HEK293 (cell line): Measurements from ENCODE around the gene EMP3.

ENCODE experiments used
- REPIN1 ChIP-seq: fragments of 450-650 bp; formaldehyde crosslinking; IDR thresholded peaks from 2 replicates; pipeline ENCODE4 v1.5.1; 2017; ENCODE audit warnings: missing biosample characterization, missing genetic modification characterization, low read depth
- SALL2 ChIP-seq: fragments of 450-650 bp; formaldehyde crosslinking; IDR thresholded peaks from 2 replicates; pipeline ENCODE4 v1.5.0; 2017; ENCODE audit warnings: missing biosample characterization, mild to moderate bottlenecking, missing genetic modification characterization, borderline replicate concordance
- SP3 ChIP-seq: fragments of 450-650 bp; formaldehyde crosslinking; IDR thresholded peaks from 2 replicates; pipeline ENCODE4 v1.5.1; 2016; ENCODE audit warnings: missing biosample characterization, missing genetic modification characterization
- YY1 ChIP-seq: fragments of 450-650 bp; formaldehyde crosslinking; IDR thresholded peaks from 2 replicates; pipeline ENCODE4 v1.5.1; 2018; ENCODE audit warnings: missing biosample characterization, missing genetic modification characterization
- ZBTB21 ChIP-seq: fragments of 450-650 bp; formaldehyde crosslinking; IDR thresholded peaks from 2 replicates; pipeline ENCODE4 v1.5.1; 2017; ENCODE audit warnings: missing biosample characterization, missing genetic modification characterization
- ZEB2 ChIP-seq: fragments of 450-650 bp; formaldehyde crosslinking; IDR thresholded peaks from 2 replicates; pipeline ENCODE4 v1.5.1; 2016; ENCODE audit warnings: missing biosample characterization, missing genetic modification characterization
- ZFP3 ChIP-seq: fragments of 450-650 bp; formaldehyde crosslinking; IDR thresholded peaks from 2 replicates; pipeline ENCODE4 v1.5.1; 2016; ENCODE audit warnings: low read depth, missing biosample characterization, missing genetic modification characterization
- ZNF114 ChIP-seq: fragments of 450-650 bp; formaldehyde crosslinking; IDR thresholded peaks from 2 replicates; pipeline ENCODE4 v1.5.0; 2017; ENCODE audit warnings: missing biosample characterization, missing genetic modification characterization
- ZNF133 ChIP-seq: fragments of 450-650 bp; formaldehyde crosslinking; IDR thresholded peaks from 2 replicates; pipeline ENCODE4 v1.5.1; 2016; ENCODE audit warnings: missing biosample characterization, missing genetic modification characterization
- ZNF140 ChIP-seq: fragments of 450-650 bp; formaldehyde crosslinking; IDR thresholded peaks from 2 replicates; pipeline ENCODE4 v1.5.1; 2016; ENCODE audit warnings: missing biosample characterization, missing genetic modification characterization
- ZNF16 ChIP-seq: fragments of 450-650 bp; formaldehyde crosslinking; IDR thresholded peaks from 2 replicates; pipeline ENCODE4 v1.5.1; 2016; ENCODE audit warnings: low read depth, missing biosample characterization, missing genetic modification characterization
- ZNF169 ChIP-seq: fragments of 450-650 bp; formaldehyde crosslinking; IDR thresholded peaks from 2 replicates; pipeline ENCODE4 v1.5.1; 2016; ENCODE audit warnings: missing biosample characterization, missing genetic modification characterization
- ZNF274 ChIP-seq, 2 experiments: fragments of 200-500 bp in 1 of 2; fragments of 450-650 bp in 1 of 2; sonication (Bioruptor generic) in 1 of 2; formaldehyde crosslinking in 1 of 2; IDR thresholded peaks; 2 replicates each; pipeline versions ENCODE4 v1.5.1 to v1.6.1; 2014 to 2016; ENCODE audit warnings: borderline replicate concordance in 1 of 2, inconsistent platforms in 1 of 2, low read length in 1 of 2, missing biosample characterization in 1 of 2, missing genetic modification characterization in 1 of 2
- ZNF292 ChIP-seq: fragments of 450-650 bp; formaldehyde crosslinking; IDR thresholded peaks from 2 replicates; pipeline ENCODE4 v1.5.1; 2016; ENCODE audit warnings: low read depth, missing biosample characterization, missing genetic modification characterization, borderline replicate concordance
- ZNF311 ChIP-seq: fragments of 450-650 bp; formaldehyde crosslinking; IDR thresholded peaks from 2 replicates; pipeline ENCODE4 v1.5.1; 2017; ENCODE audit warnings: missing biosample characterization, missing genetic modification characterization, borderline replicate concordance
- ZNF510 ChIP-seq: fragments of 450-650 bp; formaldehyde crosslinking; IDR thresholded peaks from 2 replicates; pipeline ENCODE4 v1.5.1; 2018; ENCODE audit warnings: mild to moderate bottlenecking, missing genetic modification characterization, missing biosample characterization; ENCODE audit not compliant: insufficient replicate concordance
- ZNF514 ChIP-seq: fragments of 450-650 bp; formaldehyde crosslinking; IDR thresholded peaks from 2 replicates; pipeline ENCODE4 v1.5.1; 2016; ENCODE audit warnings: missing biosample characterization, missing genetic modification characterization
- ZNF529 ChIP-seq: fragments of 450-650 bp; formaldehyde crosslinking; IDR thresholded peaks from 2 replicates; pipeline ENCODE4 v1.5.1; 2017; ENCODE audit warnings: missing genetic modification characterization, missing biosample characterization; ENCODE audit not compliant: insufficient replicate concordance
- ZNF549 ChIP-seq: fragments of 450-650 bp; IDR thresholded peaks from 2 replicates; pipeline ENCODE4 v1.5.1; 2018; ENCODE audit warnings: missing biosample characterization, missing genetic modification characterization, mild to moderate bottlenecking, inconsistent platforms, moderate library complexity
- ZNF560 ChIP-seq: fragments of 450-650 bp; formaldehyde crosslinking; IDR thresholded peaks from 2 replicates; pipeline ENCODE4 v1.5.1; 2017; ENCODE audit warnings: missing biosample characterization, missing genetic modification characterization, borderline replicate concordance
- ZNF660 ChIP-seq: fragments of 450-650 bp; IDR thresholded peaks from 2 replicates; pipeline ENCODE4 v1.5.1; 2018; ENCODE audit warnings: missing biosample characterization, mild to moderate bottlenecking, missing genetic modification characterization
- ZNF747 ChIP-seq: fragments of 450-650 bp; formaldehyde crosslinking; IDR thresholded peaks from 2 replicates; pipeline ENCODE4 v1.5.1; 2016; ENCODE audit warnings: missing biosample characterization, missing genetic modification characterization
- ZNF777 ChIP-seq: fragments of 450-650 bp; formaldehyde crosslinking; IDR thresholded peaks from 2 replicates; pipeline ENCODE4 v1.5.1; 2017; ENCODE audit warnings: missing biosample characterization, missing genetic modification characterization, borderline replicate concordance
- ZNF785 ChIP-seq: fragments of 450-650 bp; formaldehyde crosslinking; IDR thresholded peaks from 2 replicates; pipeline ENCODE4 v1.5.1; 2016; ENCODE audit warnings: missing biosample characterization, missing genetic modification characterization
- TF ChIP-seq, protein P1 (sequence below): fragments of 450-650 bp; formaldehyde crosslinking; IDR thresholded peaks from 2 replicates; pipeline ENCODE4 v1.5.1; 2017; ENCODE audit warnings: missing biosample characterization, missing genetic modification characterization
- TF ChIP-seq, protein P2 (sequence below): fragments of 450-650 bp; formaldehyde crosslinking; IDR thresholded peaks from 2 replicates; pipeline ENCODE4 v1.5.1; 2016; ENCODE audit warnings: missing biosample characterization, missing genetic modification characterization
- TF ChIP-seq, protein P3 (sequence below): fragments of 450-650 bp; formaldehyde crosslinking; IDR thresholded peaks from 2 replicates; pipeline ENCODE4 v1.5.1; 2016; ENCODE audit warnings: missing biosample characterization, missing genetic modification characterization
- TF ChIP-seq, protein P4 (sequence below): fragments of 450-650 bp; IDR thresholded peaks from 2 replicates; pipeline ENCODE4 v1.5.1; 2018; ENCODE audit warnings: missing biosample characterization, missing genetic modification characterization
- TF ChIP-seq, protein P5 (sequence below): fragments of 450-650 bp; formaldehyde crosslinking; IDR thresholded peaks from 2 replicates; pipeline ENCODE4 v1.5.1; 2016; ENCODE audit warnings: missing biosample characterization, missing genetic modification characterization
- TF ChIP-seq, protein P6 (sequence below): fragments of 450-650 bp; formaldehyde crosslinking; IDR thresholded peaks from 2 replicates; pipeline ENCODE4 v1.5.1; 2016; ENCODE audit warnings: missing biosample characterization, missing genetic modification characterization

The EMP3 gene

DNA sequence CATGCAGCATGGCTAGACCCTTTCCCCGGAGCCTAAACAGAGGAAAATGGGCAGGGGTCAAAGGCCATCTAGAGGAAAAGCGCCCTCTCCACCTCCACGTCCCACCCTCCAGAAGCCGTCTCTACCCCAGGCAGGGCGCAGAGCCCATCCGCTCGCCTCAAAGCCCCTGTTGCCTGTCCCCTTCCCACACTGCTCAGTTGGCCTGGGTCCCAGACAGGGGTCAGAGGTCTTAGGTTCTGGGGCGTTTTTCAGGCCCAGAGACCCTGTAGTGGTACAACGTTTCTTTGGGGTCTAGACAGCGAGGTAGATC, 38.1 kb downstream of the EMP3 start (continued):
- no peak for TF ChIP-seq ZFP3 (tag by site-specific recombination)
- TF ChIP-seq ZNF292: no peak
- TF ChIP-seq SALL2 (tag by site-specific recombination): no peak
- no peak for TF ChIP-seq ZNF560
- TF ChIP-seq, protein P1, sequence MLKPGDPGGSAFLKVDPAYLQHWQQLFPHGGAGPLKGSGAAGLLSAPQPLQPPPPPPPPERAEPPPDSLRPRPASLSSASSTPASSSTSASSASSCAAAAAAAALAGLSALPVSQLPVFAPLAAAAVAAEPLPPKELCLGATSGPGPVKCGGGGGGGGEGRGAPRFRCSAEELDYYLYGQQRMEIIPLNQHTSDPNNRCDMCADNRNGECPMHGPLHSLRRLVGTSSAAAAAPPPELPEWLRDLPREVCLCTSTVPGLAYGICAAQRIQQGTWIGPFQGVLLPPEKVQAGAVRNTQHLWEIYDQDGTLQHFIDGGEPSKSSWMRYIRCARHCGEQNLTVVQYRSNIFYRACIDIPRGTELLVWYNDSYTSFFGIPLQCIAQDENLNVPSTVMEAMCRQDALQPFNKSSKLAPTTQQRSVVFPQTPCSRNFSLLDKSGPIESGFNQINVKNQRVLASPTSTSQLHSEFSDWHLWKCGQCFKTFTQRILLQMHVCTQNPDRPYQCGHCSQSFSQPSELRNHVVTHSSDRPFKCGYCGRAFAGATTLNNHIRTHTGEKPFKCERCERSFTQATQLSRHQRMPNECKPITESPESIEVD (tag by site-specific recombination): no peak
- TF ChIP-seq, protein P2, sequence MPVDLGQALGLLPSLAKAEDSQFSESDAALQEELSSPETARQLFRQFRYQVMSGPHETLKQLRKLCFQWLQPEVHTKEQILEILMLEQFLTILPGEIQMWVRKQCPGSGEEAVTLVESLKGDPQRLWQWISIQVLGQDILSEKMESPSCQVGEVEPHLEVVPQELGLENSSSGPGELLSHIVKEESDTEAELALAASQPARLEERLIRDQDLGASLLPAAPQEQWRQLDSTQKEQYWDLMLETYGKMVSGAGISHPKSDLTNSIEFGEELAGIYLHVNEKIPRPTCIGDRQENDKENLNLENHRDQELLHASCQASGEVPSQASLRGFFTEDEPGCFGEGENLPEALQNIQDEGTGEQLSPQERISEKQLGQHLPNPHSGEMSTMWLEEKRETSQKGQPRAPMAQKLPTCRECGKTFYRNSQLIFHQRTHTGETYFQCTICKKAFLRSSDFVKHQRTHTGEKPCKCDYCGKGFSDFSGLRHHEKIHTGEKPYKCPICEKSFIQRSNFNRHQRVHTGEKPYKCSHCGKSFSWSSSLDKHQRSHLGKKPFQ: no peak
- TF ChIP-seq ZNF747 (tag by site-specific recombination): no peak
- TF ChIP-seq, protein P3, sequence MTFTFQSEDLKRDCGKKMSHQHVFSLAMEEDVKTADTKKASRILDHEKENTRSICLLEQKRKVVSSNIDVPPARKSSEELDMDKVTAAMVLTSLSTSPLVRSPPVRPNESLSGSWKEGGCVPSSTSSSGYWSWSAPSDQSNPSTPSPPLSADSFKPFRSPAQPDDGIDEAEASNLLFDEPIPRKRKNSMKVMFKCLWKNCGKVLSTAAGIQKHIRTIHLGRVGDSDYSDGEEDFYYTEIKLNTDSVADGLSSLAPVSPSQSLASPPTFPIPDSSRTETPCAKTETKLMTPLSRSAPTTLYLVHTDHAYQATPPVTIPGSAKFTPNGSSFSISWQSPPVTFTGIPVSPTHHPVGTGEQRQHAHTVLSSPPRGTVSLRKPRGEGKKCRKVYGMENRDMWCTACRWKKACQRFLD (tag by site-specific recombination): no peak
- TF ChIP-seq ZBTB21 (tag by site-specific recombination): no peak
- TF ChIP-seq, protein P4, sequence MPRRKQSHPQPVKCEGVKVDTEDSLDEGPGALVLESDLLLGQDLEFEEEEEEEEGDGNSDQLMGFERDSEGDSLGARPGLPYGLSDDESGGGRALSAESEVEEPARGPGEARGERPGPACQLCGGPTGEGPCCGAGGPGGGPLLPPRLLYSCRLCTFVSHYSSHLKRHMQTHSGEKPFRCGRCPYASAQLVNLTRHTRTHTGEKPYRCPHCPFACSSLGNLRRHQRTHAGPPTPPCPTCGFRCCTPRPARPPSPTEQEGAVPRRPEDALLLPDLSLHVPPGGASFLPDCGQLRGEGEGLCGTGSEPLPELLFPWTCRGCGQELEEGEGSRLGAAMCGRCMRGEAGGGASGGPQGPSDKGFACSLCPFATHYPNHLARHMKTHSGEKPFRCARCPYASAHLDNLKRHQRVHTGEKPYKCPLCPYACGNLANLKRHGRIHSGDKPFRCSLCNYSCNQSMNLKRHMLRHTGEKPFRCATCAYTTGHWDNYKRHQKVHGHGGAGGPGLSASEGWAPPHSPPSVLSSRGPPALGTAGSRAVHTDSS (tag by site-specific recombination): no peak
- no peak for TF ChIP-seq ZNF140 (tag by site-specific recombination)
- no peak for TF ChIP-seq ZNF274 (IDR thresholded peaks at IDR 0.05; ENCODE audit: low read length)
- no peak for TF ChIP-seq ZNF274 (tag by site-specific recombination; IDR thresholded peaks at IDR 0.05; ENCODE audit: borderline replicate concordance)
- TF ChIP-seq, protein P5, sequence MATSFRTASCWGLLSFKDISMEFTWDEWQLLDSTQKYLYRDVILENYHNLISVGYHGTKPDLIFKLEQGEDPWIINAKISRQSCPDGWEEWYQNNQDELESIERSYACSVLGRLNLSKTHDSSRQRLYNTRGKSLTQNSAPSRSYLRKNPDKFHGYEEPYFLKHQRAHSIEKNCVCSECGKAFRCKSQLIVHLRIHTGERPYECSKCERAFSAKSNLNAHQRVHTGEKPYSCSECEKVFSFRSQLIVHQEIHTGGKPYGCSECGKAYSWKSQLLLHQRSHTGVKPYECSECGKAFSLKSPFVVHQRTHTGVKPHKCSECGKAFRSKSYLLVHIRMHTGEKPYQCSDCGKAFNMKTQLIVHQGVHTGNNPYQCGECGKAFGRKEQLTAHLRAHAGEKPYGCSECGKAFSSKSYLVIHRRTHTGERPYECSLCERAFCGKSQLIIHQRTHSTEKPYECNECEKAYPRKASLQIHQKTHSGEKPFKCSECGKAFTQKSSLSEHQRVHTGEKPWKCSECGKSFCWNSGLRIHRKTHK (tag by site-specific recombination): no peak
- no peak for TF ChIP-seq ZNF114 (tag by site-specific recombination)
- TF ChIP-seq ZNF660: peak; percentile 59
- no peak for TF ChIP-seq ZNF133 (tag by site-specific recombination)
- TF ChIP-seq YY1 (tag by site-specific recombination): no peak
- TF ChIP-seq, protein P6, sequence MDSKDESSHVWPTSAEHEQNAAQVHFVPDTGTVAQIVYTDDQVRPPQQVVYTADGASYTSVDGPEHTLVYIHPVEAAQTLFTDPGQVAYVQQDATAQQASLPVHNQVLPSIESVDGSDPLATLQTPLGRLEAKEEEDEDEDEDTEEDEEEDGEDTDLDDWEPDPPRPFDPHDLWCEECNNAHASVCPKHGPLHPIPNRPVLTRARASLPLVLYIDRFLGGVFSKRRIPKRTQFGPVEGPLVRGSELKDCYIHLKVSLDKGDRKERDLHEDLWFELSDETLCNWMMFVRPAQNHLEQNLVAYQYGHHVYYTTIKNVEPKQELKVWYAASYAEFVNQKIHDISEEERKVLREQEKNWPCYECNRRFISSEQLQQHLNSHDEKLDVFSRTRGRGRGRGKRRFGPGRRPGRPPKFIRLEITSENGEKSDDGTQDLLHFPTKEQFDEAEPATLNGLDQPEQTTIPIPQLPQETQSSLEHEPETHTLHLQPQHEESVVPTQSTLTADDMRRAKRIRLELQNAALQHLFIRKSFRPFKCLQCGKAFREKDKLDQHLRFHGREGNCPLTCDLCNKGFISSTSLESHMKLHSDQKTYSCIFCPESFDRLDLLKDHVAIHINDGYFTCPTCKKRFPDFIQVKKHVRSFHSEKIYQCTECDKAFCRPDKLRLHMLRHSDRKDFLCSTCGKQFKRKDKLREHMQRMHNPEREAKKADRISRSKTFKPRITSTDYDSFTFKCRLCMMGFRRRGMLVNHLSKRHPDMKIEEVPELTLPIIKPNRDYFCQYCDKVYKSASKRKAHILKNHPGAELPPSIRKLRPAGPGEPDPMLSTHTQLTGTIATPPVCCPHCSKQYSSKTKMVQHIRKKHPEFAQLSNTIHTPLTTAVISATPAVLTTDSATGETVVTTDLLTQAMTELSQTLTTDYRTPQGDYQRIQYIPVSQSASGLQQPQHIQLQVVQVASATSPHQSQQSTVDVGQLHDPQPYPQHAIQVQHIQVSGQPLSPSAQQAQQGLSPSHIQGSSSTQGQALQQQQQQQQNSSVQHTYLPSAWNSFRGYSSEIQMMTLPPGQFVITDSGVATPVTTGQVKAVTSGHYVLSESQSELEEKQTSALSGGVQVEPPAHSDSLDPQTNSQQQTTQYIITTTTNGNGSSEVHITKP: 0 out of 2 replicates have a peak, but pooled peaks have one; percentile 21
- no peak for TF ChIP-seq ZNF529 (tag by site-specific recombination)
- TF ChIP-seq SP3 (tag by site-specific recombination): no peak
- no peak for TF ChIP-seq ZNF514 (tag by site-specific recombination)
- TF ChIP-seq ZNF510 (tag by site-specific recombination): no peak
- no peak for TF ChIP-seq ZNF16
- no peak for TF ChIP-seq ZNF785 (tag by site-specific recombination)
- no peak for TF ChIP-seq ZEB2 (tag by site-specific recombination)
- TF ChIP-seq REPIN1 (tag by site-specific recombination): 0 out of 2 replicates have a peak, but pooled peaks have one; percentile 4
- TF ChIP-seq ZNF311 (tag by site-specific recombination): no peak
- TF ChIP-seq ZNF549: no peak
- no peak; the same call in 1 of the 2 replicates for TF ChIP-seq ZNF777 (tag by site-specific recombination)
- TF ChIP-seq ZNF169 (tag by site-specific recombination): no peak
